Measurements from ENCODE around the gene FAM120AOS. TPM values are rescaled to one million over a fixed set of nuclear protein-coding genes. Genes with fewer than 3 reads are reported as not detected.

FAM120AOS gene
- total RNA-seq, 2 experiments from 2014 or later = 32.8 to 36.4 TPM

GRCh38 chr9:93476924-93477323, 23.5 kb upstream of the FAM120AOS start:
- no peak for DNase-seq
- POLR2A ChIA-PET = interaction anchor here (1.0 to 1.5 kb wide), 3 partner anchors 13 to 25 kb away, joined by 4 to 5 read pairs (median 4); partner anchors contain the start of gene FAM120A
- H3K27ac Mint-ChIP-seq = peak overlapping the region; percentile 31

GRCh38 chr9:93475856-93476255, 22.5 kb upstream of the FAM120AOS start:
- no peak for DNase-seq
- no peak for ATAC-seq
- intact Hi-C loops (cut with micrococcal nuclease) = no loop called here
- Mint-ChIP-seq H3K27me3 (no peaks in the 10 kb centered on the region), H3K4me1 (ENCODE audit: low read depth) (peaks cover 36% of the 10 kb centered on the region), H3K36me3 (ENCODE audit: low read depth) (peaks cover 51% of the 10 kb centered on the region), H3K4me3 (no peak overlapping the region), H3K9me3 (no peaks in the 10 kb centered on the region), H3K27ac (peak overlapping the region; percentile 68)
- ChIA-PET POLR2A (interaction anchor here (1.2 to 1.5 kb wide), 2 partner anchors 12 to 22 kb away, joined by 4 read pairs; no protein-coding TSS in a partner anchor), CTCF (interaction anchor here (0.6 to 1.5 kb wide), 2 partner anchors 8 to 322 kb away, joined by 3 read pairs; no protein-coding TSS in a partner anchor)
- no peak for TF ChIP-seq CTCF (IDR thresholded peaks at IDR 0.05)

More at GRCh38 chr9:93476924-93477323, 23.5 kb upstream of the FAM120AOS start:
- peaks cover 38% of the 10 kb centered on the region for H3K4me1 Mint-ChIP-seq (ENCODE audit: low read depth)
- intact Hi-C loops (cut with micrococcal nuclease) = no loop called here
- CTCF ChIA-PET = interaction anchor here (1.1 to 1.6 kb wide), 4 partner anchors 13 to 89 kb away, joined by 3 to 5 read pairs (median 3); no protein-coding TSS in a partner anchor
- no peak for ATAC-seq
- H3K36me3 Mint-ChIP-seq (ENCODE audit: low read depth) = peaks cover 56% of the 10 kb centered on the region
- H3K4me3 Mint-ChIP-seq = no peak overlapping the region
- no peaks in the 10 kb centered on the region for H3K9me3 Mint-ChIP-seq
- TF ChIP-seq CTCF (IDR thresholded peaks at IDR 0.05) = no peak
- H3K27me3 Mint-ChIP-seq = no peaks in the 10 kb centered on the region

GRCh38 chr9:93475108-93475507, 21.7 kb upstream of the FAM120AOS start:
- no peak for ATAC-seq
- CTCF ChIA-PET = interaction anchor here (0.6 to 1.5 kb wide), 2 partner anchors 9 to 321 kb away, joined by 3 read pairs; no protein-coding TSS in a partner anchor
- peaks cover 53% of the 10 kb centered on the region for H3K36me3 Mint-ChIP-seq (ENCODE audit: low read depth)
- H3K4me1 Mint-ChIP-seq (ENCODE audit: low read depth) = peaks cover 39% of the 10 kb centered on the region
- peak overlapping the region; percentile 68 for H3K27ac Mint-ChIP-seq
- no peak for TF ChIP-seq CTCF (IDR thresholded peaks at IDR 0.05)
- H3K9me3 Mint-ChIP-seq = no peaks in the 10 kb centered on the region
- POLR2A ChIA-PET = no interaction called here
- H3K27me3 Mint-ChIP-seq = no peaks in the 10 kb centered on the region
- DNase-seq = no peak
- intact Hi-C loops (cut with micrococcal nuclease) = no loop called here
- H3K4me3 Mint-ChIP-seq = no peak overlapping the region

GRCh38 chr9:93473411-93473810, 20.0 kb upstream of the FAM120AOS start:
- Mint-ChIP-seq H3K4me3 (no peak overlapping the region), H3K4me1 (ENCODE audit: low read depth) (peaks cover 48% of the 10 kb centered on the region), H3K36me3 (ENCODE audit: low read depth) (peaks cover 50% of the 10 kb centered on the region), H3K9me3 (no peaks in the 10 kb centered on the region), H3K27ac (no peak overlapping the region), H3K27me3 (no peaks in the 10 kb centered on the region)
- ChIA-PET CTCF (interaction anchor here (0.9 to 1.4 kb wide), 5 partner anchors 8 to 171 kb away, joined by 3 read pairs; no protein-coding TSS in a partner anchor), POLR2A (interaction anchor here (1.0 to 1.4 kb wide), 2 partner anchors 7 to 20 kb away, joined by 4 to 5 read pairs; partner anchors contain the start of gene FAM120AOS)
- TF ChIP-seq CTCF (IDR thresholded peaks at IDR 0.05) = no peak
- ATAC-seq (no peak), DNase-seq (no peak)
- intact Hi-C loops (cut with micrococcal nuclease) = no loop called here

- intact Hi-C loops (cut with micrococcal nuclease) = no loop called here
- peaks cover 46% of the 10 kb centered on the region for H3K36me3 Mint-ChIP-seq (ENCODE audit: low read depth)
- H3K27me3 Mint-ChIP-seq = no peaks in the 10 kb centered on the region
- H3K4me3 Mint-ChIP-seq = no peak overlapping the region
- H3K9me3 Mint-ChIP-seq = no peaks in the 10 kb centered on the region
- DNase-seq = no peak
- ATAC-seq = no peak
- CTCF ChIA-PET = no interaction called here
- TF ChIP-seq CTCF (IDR thresholded peaks at IDR 0.05) = no peak
- peaks cover 59% of the 10 kb centered on the region for H3K4me1 Mint-ChIP-seq (ENCODE audit: low read depth)
- POLR2A ChIA-PET = no interaction called here
- no peak overlapping the region for H3K27ac Mint-ChIP-seq
Observed at GRCh38 chr9:93471124-93471523, 17.7 kb upstream of the FAM120AOS start.
